OCI-LY3 (cell line): Measurements from ENCODE around the gene AGFG1.

ENCODE experiments used
- H2AFZ ChIP-seq: fragments of 200-600, 300-600 bp; shearing (Covaris generic); 2 replicates; pipeline ENCODE4 v1.6.0; 2014; ENCODE audit warnings: antibody characterized with exemption, low read depth, low read length
- H3K27ac ChIP-seq: fragments of 200-600, 300-600 bp; sonication (generic); 2 replicates; pipeline ENCODE4 v1.5.1; 2014; ENCODE audit warnings: mild to moderate bottlenecking, low read length, moderate library complexity, mixed read lengths
- H3K27me3 ChIP-seq: fragments of 200-600, 300-600 bp; sonication (generic); 2 replicates; pipeline ENCODE4 v1.6.1; 2014; ENCODE audit warnings: low read depth, low read length, mixed read lengths
- H3K36me3 ChIP-seq: fragments of 200-600, 300-600 bp; sonication (generic); replicated peaks from 2 replicates; pipeline ENCODE3; 2014; ENCODE audit warnings: low read depth, low read length, mixed read lengths
- H3K4me1 ChIP-seq: fragments of 300-600, 200-600 bp; sonication (generic); 2 replicates; pipeline ENCODE4 v1.6.1; 2014; ENCODE audit warnings: low read length, mixed read lengths
- H3K4me2 ChIP-seq: fragments of 200-600, 300-600 bp; sonication (generic); 2 replicates; pipeline ENCODE4 v1.6.1; 2014; ENCODE audit warnings: low read length, mixed read lengths
- H3K4me3 ChIP-seq: fragments of 300-600, 200-600 bp; sonication (generic); 2 replicates; pipeline ENCODE4 v1.5.1; 2014; ENCODE audit warnings: antibody characterized with exemption, mild to moderate bottlenecking, low read length, moderate library complexity
- H3K79me2 ChIP-seq: fragments of 300-600, 200-600 bp; shearing (Covaris generic); 2 replicates; pipeline ENCODE4 v1.6.1; 2014; ENCODE audit warnings: mild to moderate bottlenecking, low read length, mixed read lengths
- H3K9ac ChIP-seq: fragments of 300-600, 200-600 bp; shearing (Covaris generic); 2 replicates; pipeline ENCODE4 v1.6.0; 2014; ENCODE audit warnings: mild to moderate bottlenecking, low read length, moderate library complexity
- H3K9me3 ChIP-seq: fragments of 200-600, 300-600 bp; shearing (Covaris generic); 2 replicates; pipeline ENCODE4 v1.6.1; 2014; ENCODE audit warnings: low read length, mixed read lengths; ENCODE audit not compliant: insufficient read depth
- H4K20me1 ChIP-seq: fragments of 200-600, 300-600 bp; sonication (generic); 2 replicates; pipeline ENCODE4 v1.6.1; 2016; ENCODE audit warnings: low read length, mixed read lengths; ENCODE audit not compliant: insufficient read depth
- EZH2phosphoT487 ChIP-seq: fragments of 200-600 bp; shearing (Covaris generic); IDR thresholded peaks from 2 replicates; pipeline ENCODE4 v1.6.1; 2018; ENCODE audit warnings: antibody characterized with exemption, mixed run types, low read depth
- TF ChIP-seq, protein P1 (sequence below): fragments of 200-600, 300-600 bp; sonication (generic); IDR thresholded peaks from 2 replicates; pipeline ENCODE4 v1.5.1; 2014; ENCODE audit warnings: antibody characterized with exemption, low read length, low read depth

Gene AGFG1

DNA sequence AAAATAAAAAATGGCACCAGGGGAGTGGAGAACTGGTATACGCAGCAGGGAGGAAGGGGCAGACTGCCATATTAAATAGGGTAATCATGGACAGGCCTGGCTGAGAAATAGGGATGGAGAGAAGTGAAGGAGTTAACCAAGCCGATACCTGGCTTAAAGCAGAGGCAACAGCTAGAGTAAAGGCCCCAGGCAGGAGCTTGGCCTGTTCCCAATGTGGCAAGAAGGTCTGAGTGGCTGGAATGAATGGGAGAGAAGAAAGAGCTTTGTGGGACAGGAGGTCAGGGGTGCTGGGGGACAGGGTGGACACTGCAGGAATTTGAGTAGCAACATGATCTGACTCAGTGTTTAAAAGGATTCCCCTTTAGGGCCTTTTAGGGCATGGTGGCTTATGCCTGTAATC lies 15.9 kb upstream of the AGFG1 start:
- no peaks in the 10 kb centered on the region for H3K36me3 ChIP-seq
- H3K27me3 ChIP-seq, result no peaks in the 10 kb centered on the region
- no peaks in the 10 kb centered on the region for H3K79me2 ChIP-seq
- H3K9me3 ChIP-seq, result no peaks in the 10 kb centered on the region
- H3K9ac ChIP-seq, result no peak overlapping the region
- H3K4me2 ChIP-seq, result no peak overlapping the region
- H3K4me3 ChIP-seq, result no peak overlapping the region
- no peak overlapping the region for H2AFZ ChIP-seq
- H4K20me1 ChIP-seq, result no peaks in the 10 kb centered on the region
- H3K27ac ChIP-seq, result no peak overlapping the region
- peaks cover 27% of the 10 kb centered on the region for H3K4me1 ChIP-seq
- no peak for TF ChIP-seq EZH2phosphoT487
- TF ChIP-seq, protein P1, sequence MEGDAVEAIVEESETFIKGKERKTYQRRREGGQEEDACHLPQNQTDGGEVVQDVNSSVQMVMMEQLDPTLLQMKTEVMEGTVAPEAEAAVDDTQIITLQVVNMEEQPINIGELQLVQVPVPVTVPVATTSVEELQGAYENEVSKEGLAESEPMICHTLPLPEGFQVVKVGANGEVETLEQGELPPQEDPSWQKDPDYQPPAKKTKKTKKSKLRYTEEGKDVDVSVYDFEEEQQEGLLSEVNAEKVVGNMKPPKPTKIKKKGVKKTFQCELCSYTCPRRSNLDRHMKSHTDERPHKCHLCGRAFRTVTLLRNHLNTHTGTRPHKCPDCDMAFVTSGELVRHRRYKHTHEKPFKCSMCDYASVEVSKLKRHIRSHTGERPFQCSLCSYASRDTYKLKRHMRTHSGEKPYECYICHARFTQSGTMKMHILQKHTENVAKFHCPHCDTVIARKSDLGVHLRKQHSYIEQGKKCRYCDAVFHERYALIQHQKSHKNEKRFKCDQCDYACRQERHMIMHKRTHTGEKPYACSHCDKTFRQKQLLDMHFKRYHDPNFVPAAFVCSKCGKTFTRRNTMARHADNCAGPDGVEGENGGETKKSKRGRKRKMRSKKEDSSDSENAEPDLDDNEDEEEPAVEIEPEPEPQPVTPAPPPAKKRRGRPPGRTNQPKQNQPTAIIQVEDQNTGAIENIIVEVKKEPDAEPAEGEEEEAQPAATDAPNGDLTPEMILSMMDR, result no peak

DNA sequence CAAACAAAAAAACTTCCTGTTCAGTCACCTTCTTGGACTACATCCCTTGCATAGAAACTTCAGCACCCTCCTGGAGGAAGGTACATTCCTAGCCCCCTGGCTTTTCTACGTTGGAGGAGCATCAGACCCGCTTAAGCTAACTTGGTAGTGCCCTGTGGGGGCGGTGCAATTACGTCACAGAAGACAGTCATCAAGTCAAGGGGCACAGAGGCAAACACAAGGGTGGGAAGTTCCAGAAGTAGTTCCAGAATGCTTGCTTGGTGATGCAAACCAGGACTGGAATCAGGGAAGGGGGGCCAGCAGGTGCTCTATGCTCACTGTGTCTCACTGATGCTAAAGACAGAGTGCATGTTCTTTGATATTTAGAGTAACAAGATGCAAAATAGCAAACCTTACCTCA lies 15.2 kb upstream of the AGFG1 start:
- H4K20me1 ChIP-seq, result no peaks in the 10 kb centered on the region
- no peaks in the 10 kb centered on the region for H3K9me3 ChIP-seq
- H3K27me3 ChIP-seq, result no peaks in the 10 kb centered on the region
- H3K36me3 ChIP-seq, result no peaks in the 10 kb centered on the region
- H3K79me2 ChIP-seq, result no peaks in the 10 kb centered on the region
- no peak overlapping the region for H3K27ac ChIP-seq
- peaks cover 30% of the 10 kb centered on the region for H3K4me1 ChIP-seq
- no peak overlapping the region for H3K4me3 ChIP-seq
- H3K4me2 ChIP-seq, result no peak overlapping the region
- no peak overlapping the region for H3K9ac ChIP-seq
- H2AFZ ChIP-seq, result no peak overlapping the region
- TF ChIP-seq EZH2phosphoT487, result no peak
- TF ChIP-seq, protein P1, result no peak

DNA sequence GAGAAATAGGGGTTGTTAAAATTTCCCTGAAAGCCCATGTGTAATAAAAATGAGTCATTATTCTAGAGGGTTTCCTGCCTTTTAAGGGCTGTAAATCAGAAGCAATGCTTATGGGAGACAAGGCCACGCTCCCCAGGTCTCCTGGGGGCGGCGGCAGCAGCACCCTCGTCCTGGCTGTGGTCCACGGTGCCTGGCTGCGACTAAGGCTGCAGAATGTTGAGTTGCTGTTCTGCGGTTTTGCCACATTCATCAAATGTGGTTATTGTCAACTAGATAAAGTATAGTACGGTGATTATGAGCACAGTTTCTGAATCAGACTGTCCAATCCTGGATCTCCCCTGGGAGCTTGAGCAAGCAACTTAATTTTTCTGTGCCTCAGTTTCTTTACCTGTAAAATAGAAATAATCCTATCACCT lies 11.9 kb upstream of the AGFG1 start:
- H3K27me3 ChIP-seq, result no peaks in the 10 kb centered on the region
- H3K4me3 ChIP-seq, result peak overlapping the region; percentile 25
- peak overlapping the region; percentile 54 for H3K4me2 ChIP-seq
- H3K27ac ChIP-seq, result peak overlapping the region; percentile 21; the same call in 1 of the 2 replicates
- TF ChIP-seq, protein P1, result no peak
- no peak for TF ChIP-seq EZH2phosphoT487
- peaks cover 51% of the 10 kb centered on the region for H3K4me1 ChIP-seq
- H3K9ac ChIP-seq, result no peak overlapping the region
- no peaks in the 10 kb centered on the region for H4K20me1 ChIP-seq
- H3K36me3 ChIP-seq, result no peaks in the 10 kb centered on the region
- H2AFZ ChIP-seq, result no peak overlapping the region
- no peaks in the 10 kb centered on the region for H3K79me2 ChIP-seq
- H3K9me3 ChIP-seq, result no peaks in the 10 kb centered on the region

DNA sequence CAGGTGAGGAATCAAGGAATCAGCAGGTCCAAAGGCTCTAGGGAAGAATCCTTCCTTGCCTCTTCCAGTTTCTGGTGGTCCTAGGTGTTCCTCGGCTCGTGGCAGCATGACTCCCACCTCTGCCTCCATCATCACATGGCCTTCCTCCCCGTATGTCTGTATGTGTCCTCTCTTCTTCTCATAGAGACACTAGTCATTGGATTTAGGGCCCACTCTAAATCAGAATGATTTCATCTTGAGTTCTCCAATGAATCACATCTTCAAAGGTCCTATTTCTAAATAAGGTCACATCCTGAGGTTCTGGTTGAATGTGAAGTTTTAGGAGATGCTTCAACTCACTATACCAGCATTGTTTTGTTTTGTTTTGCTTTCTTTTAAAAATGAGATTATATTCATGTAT lies 11.1 kb upstream of the AGFG1 start:
- Histone ChIP-seq H3K9me3 (no peaks in the 10 kb centered on the region), H4K20me1 (no peaks in the 10 kb centered on the region), H3K27me3 (no peaks in the 10 kb centered on the region), H3K27ac (no peak overlapping the region), H2AFZ (no peak overlapping the region), H3K36me3 (no peaks in the 10 kb centered on the region), H3K79me2 (no peaks in the 10 kb centered on the region), H3K4me1 (peaks cover 47% of the 10 kb centered on the region), H3K9ac (no peak overlapping the region), H3K4me3 (no peak overlapping the region), H3K4me2 (peak overlapping the region; percentile 54; the same call in 1 of the 2 replicates)
- no peak for TF ChIP-seq EZH2phosphoT487
- TF ChIP-seq, protein P1, result no peak
